NK-92 (cell line): Measurements from ENCODE around the gene ATP6V1F.

Experiments used
- DNase-seq: peaks from one replicate; lab custom pipeline; 2025; ENCODE audit not compliant: unreplicated experiment; lab: John Stamatoyannopoulos, UW

ATP6V1F gene

DNA sequence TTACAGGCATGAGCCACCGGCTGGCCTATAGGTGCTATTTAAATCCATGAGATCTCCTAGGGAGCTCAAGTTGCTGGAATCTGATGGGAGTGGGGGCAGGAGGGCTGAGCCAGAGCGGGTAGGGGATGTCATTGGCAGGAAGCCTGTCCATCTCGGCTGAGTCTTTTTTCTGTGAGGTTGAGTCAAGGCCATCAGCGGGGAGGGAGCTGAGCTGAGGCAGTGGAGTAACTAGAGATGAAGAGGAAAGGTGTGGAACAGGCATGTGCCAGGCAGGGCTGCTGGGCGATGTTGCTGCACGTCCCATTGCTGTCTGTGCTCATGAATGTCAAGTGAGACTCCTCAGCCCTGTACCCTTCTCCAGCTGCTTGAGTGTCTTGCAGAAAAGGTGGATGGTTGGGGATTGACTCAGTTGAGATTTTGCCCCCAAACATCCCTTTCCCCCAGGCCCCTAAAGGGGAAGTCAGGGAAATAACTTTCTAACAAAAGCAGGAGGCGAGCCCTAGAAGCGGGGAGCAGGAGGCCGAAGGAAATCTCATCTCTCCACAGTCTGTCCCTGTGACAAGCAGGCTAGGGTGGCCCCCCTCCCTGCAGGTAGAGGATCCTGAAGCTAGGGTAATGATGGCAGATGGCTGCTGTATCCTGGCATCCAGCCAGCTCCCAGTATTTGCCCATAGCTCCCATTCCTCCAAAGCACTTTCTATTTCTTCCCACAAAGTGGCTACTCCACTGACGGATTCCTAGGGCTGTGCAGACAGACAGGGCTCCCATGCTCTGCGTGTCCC, 5.4 kb downstream of the ATP6V1F start:
- no peak for DNase-seq

DNA sequence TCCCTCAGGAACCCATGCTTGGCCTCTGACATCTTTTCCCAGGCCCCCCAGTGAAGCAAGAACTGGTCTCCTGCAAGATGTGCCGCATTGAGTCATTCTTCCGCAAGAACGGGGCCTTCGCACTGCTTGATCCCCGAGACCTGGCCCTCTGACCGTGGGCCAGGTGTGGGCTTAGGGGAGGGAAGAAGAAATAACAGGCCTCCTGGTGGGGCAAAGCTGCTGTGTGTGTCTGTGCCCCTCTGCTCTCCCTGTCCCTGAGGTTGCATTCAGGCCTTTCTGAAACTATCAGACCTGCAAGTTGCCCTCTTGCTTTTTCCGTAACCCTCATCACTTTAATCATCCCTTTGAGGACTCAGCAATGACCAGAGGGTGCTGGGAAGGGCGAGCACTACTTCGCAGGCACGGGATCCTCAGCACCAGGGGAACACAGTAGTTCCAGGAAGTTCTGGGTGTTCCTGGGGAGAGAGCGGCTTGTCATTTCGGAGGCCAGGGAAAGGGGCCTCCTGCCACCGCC, 6.0 kb downstream of the ATP6V1F start:
- DNase-seq, result no peak

DNA sequence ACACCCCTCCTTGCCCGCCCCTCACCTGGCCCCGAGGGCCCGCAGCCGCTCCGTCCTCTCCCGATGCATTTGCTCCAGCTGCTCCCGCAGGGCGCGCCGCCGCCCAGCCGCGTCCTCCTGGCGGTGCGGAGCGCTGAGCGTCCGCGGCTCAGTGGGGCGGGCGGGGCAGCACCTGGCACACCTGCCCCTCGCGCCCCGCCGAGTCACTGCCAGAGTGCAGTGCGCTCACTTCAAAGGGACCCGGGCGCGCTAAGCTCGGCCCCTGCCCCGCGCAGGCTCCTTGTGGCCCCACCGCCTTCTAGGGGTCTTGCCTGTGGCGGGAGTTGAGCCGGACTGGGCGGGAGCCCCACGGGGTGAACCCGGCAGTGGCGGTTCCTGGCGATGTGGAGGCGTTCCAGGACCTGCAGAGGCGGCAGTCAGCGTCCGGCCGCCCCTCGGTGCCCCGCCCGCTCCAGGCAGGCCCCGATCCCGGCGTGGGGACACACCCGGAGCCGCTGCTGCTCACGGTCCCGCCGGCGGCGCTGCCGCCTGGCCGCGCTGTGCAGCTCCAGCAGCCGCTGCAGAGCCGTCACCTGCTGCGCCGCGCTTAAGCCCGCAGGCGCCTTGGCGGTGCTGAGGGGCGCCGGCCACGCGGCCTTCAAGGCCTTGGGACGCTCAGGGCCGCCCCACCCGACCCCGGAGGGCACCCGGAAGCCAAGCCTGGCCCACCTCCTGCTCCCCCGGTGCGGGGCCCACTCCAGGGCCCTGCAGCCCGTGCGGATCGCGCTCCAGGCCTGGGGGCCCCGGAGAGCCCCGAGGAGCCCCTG, 6.7 kb downstream of the ATP6V1F start:
- DNase-seq, result no peak

DNA sequence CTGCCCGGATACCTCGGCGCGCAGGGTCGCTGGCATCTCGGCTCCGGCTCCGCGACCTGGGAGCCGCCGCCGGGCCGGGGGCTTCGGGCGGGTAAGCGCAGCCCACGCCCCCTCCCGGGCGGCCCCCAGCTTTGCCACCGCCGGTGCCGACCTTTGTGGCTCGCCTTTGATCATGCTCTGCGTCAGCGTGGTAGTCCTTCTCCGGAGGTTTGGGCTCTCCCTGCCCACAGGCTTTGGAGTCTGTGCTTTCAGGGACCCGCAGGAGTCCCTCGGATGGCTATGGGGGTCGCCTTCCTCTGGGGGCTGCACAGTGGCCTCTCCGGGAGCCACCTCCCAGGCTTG, 7.3 kb downstream of the ATP6V1F start:
- no peak for DNase-seq

DNA sequence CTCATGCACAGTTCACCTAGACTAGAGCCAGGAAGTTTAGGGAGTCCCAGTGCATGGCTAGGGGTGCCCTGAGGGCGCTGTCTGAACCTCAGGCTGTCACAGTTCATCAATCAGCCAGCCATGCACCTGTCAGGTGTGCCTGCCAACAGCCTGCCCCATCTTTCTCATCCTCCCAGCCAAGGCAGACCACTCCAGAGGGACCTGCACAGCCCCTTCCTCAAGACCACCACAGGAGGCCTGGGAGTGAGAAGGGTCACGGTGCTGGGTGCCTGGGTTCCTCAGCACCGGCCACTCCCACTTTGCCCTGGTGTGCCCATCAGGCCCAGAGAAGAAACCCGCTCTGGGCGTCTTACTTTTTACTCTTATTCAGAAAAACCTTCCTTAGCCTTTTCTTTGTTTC, 8.4 kb downstream of the ATP6V1F start:
- DNase-seq, result no peak

DNA sequence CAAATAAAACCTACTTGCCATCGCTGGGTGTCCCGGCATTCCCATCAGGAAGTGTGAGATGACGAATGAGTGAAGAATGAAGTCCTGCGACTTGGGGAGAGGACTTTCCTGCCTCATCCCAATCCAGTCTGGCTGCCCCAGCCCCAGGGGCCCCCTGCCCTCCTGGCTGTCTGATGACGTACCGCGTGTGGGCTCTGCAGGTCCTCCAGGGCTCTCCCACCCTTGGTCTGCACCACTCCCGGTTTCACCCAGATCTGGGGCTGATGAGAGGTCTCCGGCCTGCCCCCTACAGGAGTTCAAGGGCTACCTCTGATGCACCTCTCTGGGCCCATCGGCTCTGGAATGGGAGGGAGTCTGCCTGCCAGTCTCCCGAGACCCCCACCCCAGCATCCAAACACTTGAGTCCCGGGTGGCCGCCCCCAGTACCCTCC, 9.8 kb downstream of the ATP6V1F start:
- no peak for DNase-seq

DNA sequence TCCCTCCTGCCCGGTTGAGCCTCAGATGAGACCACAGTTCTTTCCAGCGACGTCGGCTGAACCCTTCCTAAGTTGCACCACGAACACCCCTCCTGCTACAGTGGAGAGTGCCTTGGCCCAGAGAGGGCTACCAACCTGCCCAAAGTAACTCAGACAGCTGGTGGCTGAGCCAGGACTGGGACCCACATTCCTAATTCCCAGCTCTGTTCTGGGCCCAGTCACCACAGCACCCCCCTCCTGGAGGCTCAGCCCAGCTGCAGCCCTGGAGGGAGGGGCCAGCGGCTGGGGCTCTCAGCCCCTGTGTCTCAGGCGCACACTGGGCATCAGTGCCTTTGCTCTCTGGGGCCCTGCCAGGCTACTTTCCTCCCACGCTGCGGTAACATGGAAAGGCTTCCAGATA, 10.6 kb downstream of the ATP6V1F start:
- DNase-seq, result no peak

DNA sequence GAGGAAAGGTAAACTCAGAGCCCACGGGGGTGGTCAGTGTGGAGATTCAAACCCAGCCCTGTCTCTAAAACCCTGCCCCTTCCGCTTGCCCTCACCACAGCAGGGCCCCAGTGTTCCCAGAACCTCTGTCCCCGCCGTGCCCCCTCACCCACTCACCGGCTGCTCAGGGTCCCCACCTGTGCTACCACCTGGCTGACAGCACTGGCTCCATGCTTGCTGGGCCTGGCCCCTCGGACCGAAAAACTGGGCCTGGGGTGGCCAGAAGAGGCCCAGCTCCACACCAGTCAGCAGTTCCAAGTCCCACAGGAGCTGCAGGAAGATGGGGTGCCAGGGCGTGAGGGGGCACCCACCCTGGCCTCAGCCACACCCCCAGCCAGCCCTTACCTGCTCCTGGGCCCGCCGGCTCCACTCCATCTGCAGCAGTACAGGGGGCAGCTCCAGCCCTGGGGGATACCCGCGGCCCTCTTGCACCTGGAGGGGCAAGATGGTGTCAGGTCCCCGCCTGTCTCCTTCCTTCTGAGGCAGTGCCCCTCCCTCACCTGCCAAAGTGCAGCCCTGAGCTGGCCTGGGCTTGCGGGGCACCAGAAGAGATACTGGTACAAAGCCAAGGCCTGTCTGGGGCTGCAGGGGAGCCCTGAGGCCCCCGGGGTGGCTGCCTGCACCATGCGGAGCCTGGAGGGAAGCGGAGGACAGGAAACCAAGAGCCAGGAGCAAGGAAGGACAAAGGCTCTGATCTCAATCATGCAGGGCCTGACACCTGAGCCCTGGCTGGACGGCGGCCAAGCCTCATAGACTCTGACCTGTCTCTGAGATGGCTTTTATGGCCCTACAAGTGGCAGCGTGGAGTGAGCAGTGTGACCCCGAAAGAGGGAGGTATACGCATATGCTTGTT, 11.7 kb downstream of the ATP6V1F start:
- no peak for DNase-seq

DNA sequence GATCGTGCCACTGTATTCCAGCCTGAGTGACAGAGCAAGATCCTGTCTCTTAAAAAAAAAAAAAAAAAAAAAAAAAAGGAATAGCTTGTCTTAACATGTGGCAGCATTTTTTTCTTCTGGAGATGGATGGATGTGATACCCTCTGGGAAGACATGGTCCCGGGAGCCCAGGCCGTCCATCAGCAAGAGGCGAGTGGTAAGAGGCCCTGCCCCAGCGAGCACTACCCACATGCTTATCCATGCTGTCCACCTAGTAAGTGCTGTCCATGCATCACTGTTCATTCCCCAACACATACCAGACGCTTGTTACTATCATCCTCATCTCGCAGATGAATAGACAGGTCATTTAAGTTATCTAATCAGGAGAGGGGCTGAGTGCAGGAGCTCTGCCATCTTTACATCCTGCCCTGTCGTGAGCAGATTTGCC, 12.9 kb downstream of the ATP6V1F start:
- no peak for DNase-seq

DNA sequence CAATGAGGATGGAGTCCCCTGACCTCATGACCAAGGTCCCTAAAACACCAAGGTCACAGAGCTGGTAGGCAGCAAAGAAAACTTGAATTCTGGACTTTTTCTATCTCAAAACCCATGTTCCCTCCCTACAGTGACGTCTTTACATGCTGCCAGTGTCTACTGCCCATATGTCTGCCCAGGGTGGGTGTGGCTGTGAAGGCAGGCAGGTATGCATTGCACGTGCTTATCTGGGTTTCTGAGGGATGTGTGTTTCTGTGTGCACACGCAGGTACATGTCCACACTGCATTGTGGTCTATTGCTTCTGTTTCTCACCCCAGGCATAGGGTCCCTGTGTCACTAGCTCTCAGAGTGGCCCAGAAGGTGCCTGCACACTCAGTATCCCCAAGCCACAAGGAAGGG, 13.5 kb downstream of the ATP6V1F start:
- no peak for DNase-seq

DNA sequence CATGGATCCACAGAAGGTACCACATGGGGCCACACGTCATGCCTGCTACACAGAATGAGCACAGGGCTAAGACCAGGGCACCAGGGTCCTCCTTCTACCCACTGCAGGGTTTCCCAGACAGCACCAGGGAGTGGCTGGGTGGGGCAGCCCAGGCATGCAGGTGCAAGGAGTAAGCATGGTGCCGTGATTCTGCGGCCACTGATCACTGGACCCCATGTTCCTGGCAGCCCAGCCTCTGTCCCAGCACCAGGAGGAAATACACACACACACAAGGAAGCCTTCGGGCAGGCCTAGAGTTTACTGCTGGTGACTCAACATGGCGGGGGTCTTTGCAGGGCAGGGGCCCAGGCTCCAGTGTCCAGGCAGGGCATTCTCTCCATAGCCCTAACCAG, 13.9 kb downstream of the ATP6V1F start:
- no peak for DNase-seq

DNA sequence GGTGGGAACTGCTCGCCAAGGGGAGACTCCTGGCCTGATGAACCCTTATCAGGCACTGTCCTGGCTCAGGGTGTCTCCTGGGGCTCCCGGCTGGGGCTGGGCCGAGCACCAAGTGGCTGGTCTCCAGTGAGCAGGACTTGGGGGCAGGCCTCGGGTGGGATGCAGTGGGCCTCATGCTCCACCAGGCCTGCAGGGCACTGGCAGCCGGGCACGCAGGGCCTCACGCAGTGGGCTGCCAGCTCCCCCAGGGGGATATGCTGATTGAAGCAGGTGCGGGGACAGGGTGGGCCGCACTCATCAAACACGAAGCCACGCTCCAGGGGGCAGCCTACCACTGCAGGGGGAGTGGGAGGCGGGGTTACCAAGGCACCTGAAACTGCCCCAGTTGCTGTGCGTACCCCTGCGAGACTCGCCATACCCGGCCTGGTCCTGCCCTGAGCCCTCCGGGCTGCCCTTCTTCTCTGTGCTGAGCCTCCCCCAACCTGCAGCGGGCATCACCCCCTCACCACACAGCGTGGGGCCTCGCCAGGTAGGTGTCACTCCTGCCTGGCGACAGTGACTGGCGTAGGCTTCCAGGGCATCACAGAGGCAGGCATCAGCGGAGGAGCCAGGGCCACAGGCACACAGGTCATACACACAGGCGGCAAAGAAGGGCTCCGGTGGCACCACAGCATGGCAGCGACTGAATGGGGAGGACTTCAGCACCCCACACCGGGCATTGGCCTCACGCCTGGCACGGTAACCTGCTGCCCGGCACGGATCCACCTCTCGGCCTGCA, 14.5 kb downstream of the ATP6V1F start:
- no peak for DNase-seq

DNA sequence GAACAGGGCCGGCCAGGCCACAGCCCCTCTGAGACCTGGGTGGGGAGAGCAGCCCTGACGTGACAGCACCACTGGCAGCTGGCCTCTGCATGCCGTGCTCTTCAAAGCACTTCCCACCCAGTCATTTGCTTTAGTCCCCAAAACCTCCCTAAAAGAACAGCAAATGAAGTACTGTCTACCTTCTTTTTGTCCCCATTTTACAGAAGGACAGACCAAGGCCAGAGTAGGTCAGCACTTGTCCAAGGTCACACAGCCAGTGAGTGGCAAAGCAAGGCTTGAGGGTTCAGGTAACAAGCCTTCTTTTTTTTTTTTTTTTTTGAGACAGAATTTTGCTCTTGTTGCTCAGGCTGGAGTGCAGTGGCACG, 15.1 kb downstream of the ATP6V1F start:
- DNase-seq, result no peak

DNA sequence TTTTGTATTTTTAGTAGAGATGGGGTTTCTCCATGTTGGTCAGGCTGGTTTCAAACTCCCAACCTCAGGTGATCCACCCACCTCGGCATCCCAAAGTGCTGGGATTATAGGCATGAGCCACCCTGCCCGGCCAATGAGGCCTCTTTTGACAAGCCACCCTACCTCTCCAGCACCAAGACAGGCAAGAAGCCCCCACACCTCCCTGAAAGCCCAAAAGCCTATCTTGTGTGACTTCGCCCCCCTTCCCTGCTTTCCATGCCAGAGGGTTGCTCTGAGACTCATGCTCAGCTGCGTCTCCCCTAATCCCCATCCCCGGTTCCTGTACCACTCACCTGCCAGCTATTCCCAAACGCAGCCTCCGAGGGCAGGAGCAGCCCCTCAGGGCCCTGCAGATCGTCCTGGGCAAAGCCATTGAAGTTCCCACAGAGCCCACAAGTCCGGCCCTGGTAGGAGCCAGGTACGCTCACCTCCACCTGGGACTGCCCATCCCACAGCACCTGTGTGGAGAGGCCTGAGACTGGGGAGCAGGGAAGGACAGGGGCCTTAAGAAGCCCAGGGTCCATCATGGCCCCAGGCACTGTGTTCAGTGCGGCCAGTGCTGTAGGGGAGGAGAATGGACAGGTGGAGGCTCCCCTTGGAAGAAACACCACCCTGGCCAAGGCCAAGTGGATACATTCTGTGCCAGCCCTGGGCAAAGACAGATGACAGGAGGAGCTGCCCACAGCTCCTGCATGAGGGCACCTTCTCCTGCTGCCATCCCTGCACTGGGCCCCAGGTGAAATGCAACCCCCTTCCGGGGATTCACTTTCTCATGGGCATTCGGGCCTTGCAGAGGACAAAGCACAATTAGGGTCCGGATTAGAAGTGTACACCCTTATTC, 15.8 kb downstream of the ATP6V1F start:
- DNase-seq, result no peak

DNA sequence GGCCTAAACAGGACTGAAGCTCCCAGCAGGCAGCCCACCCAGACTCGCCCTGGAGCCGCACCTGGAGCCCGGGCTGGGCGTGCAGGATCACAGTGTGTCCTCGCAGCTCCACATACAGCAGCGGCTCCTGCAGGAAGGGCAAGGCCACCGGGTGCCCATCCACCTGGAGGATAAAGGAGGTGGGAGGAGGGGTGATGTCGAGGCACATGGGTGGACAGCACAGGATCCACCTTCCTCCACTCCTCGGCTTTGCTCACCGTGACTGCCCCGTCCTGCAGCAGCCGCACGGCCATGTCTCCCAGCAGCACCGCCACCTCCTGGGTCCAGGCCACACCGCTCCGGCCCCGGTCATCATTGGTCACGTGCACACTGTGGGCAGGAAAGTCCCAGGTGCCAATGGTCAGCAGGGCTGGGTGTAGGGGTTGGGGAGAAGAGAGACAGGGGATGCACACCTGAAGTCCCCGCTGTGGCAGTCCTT, 16.8 kb downstream of the ATP6V1F start:
- DNase-seq, result no peak

DNA sequence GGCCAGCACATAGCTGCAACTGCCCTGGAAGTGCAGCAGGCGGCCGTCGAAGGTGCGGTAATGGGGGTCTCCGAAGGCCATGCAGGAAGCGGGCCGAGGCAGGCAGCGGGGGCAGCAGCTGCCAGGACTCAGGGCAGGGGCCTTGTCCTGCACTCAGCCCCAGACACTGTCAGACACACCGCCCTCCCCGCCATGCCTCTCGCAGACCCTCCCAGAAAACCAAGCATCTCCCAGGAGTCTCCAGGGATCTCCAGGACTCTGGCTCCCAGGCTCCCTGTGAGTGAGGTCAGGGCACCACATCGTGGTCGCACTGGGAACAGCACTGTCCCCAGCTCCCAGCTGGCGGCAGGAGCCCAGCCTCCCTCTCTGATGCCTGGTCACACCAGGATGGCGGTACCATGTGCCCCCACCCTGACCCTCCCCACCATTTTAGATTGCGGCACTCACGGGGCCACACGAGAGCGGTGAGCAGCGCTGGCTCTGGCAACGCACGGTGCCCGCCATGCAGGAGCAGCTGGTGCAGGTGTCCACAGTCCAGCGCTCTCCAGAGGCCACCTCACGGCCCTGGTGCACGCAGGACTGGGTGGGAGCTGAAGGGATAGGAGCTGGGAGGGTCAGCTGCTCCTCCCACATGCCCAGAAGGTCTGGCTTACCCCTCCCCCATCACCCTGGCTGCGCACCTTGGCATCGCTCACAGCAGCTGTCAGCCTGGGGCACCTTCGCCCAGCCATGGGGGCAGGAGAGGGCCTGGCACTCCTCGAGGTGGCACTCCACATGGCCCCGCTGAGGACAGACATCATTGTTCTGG, 17.5 kb downstream of the ATP6V1F start:
- DNase-seq, result no peak

DNA sequence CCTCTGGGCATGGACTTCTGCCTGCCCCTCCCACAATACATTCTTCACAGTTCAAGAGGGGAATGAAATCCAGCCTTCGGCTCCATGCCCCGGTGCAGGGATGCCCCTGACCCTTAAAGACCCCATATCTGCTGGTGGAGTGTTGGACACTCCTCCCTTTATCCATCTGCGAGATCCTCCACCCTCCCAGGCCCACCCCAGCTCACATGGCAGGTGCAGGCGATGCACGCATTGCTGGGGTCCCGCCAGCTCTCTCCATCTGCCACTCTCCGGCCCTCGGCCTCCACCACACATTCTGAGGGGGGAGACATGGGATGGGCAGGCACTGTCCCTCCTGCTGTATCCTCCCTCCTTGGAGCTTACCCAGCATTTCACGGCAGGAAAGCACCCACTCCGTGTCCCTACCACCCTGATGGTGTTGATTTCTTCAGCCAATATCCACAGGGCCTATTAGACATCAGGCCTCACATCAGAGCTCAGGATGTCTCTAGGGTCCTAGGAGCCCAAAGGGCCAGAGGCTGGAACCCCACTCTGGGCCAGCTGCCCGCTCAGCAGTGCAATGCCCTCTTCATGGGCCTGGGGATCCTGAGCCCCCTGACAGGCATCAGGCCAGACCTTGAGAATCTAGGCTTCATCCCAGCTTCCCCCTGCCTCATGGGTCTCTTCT, 18.3 kb downstream of the ATP6V1F start:
- DNase-seq, result no peak

DNA sequence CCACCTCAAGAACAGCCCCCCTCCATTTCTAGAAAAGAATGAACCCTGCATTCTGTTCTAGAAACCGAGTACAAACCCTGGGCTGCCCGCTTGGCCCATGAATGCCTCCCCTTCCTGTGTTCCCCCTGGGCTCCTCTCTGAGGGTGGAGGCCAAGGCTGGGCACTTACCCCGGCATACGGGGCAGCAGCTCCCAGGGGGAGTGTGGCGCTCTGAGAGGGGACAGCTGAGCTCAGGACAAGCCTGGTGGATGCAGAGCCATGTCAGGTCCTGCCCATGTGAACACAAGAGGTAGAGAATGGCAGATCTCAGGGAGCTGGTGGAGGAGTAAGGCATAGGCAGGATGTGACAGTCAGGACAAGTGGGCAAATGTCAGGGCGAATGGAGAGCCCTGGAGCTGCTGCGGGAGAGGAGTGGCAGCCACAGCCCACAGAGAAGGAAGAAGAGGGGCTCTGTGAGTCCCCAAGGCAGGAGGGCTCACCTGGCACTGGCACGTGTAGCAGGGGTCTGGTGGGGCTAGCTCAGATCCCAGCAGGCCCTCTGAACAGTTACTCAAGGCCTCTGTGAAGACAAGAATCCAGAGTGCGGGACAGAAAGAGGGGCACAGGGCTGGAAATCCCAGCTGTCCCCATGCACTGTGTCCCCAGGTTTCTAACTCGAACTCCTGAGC, 18.9 kb downstream of the ATP6V1F start:
- DNase-seq, result no peak
